ENCODE measurements around the gene STOX1. TPM values are rescaled to one million over a fixed set of nuclear protein-coding genes. Genes with fewer than 3 reads are reported as not detected.
A peak's percentile ranks its signal among the peaks of the same experiment; 100 is the strongest.

Gene STOX1
- total RNA-seq, 2 donors from 2014 or later = 4.5 to 5.2 TPM

DNA sequence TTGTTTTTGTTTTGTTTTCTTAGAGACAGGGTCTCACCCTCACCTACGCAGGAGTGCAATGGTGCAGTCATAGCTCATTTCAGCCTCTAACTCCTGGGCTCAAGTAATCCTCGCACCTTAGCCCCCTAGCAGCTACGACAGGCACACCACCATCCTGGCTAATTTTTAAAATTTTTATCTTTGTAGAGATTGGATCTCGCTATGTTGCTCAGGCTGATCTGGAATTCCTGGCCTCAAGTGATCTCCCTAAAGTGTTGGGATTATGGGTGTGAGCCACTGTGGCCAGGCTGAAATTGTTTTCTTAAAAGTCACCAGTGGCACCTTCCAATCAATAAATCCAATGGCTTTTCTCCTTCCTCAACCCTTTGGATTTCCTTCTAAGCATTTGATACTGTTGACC is 52.9 kb downstream of the STOX1 start:
- no peak overlapping the region for H3K4me3 Mint-ChIP-seq
- no peaks in the 10 kb centered on the region for H3K9me3 Mint-ChIP-seq
- peaks cover 38% of the 10 kb centered on the region for H3K4me1 Mint-ChIP-seq
- no peaks in the 10 kb centered on the region for H3K27me3 Mint-ChIP-seq (ENCODE audit: insufficient read depth)
- no peak overlapping the region for H3K27ac Mint-ChIP-seq
- Histone ChIP-seq H3K27me3 (ENCODE audit: control insufficient read depth, insufficient read depth, low read length, poor library complexity, severe bottlenecking) (no peaks in the 10 kb centered on the region), H3K4me1 (ENCODE audit: control insufficient read depth, insufficient read depth, low read length) (peaks cover 9% of the 10 kb centered on the region), H3K9ac (ENCODE audit: extremely low read depth, low read length, poor library complexity, severe bottlenecking) (no peak overlapping the region), H3K27ac (ENCODE audit: low read depth, low read length) (no peak overlapping the region), H3K36me3 (ENCODE audit: control insufficient read depth, insufficient read depth, low read length) (no peaks in the 10 kb centered on the region), H3K9me3 (ENCODE audit: control insufficient read depth, low read length) (no peaks in the 10 kb centered on the region), H3K4me3 (ENCODE audit: low read length) (no peak overlapping the region)
- TF ChIP-seq CTCF (conservative IDR thresholded peaks at IDR 0.05) = peak; percentile 13
- 94% methylated on average over 4 of the region's 4 CpGs; no CpG with 5 or more reads in 1 of the 2 experiments for WGBS, 2 experiments (ENCODE audit: insufficient coverage in 1 of 2, insufficient read length in 1 of 2)
- H3K36me3 Mint-ChIP-seq (ENCODE audit: low read depth) = peaks cover 14% of the 10 kb centered on the region
- no peak for DNase-seq

- Histone ChIP-seq H3K4me1 (ENCODE audit: control insufficient read depth, insufficient read depth, low read length) (no peaks in the 10 kb centered on the region), H3K36me3 (ENCODE audit: control insufficient read depth, insufficient read depth, low read length) (no peaks in the 10 kb centered on the region), H3K9ac (ENCODE audit: extremely low read depth, low read length, poor library complexity, severe bottlenecking) (no peak overlapping the region), H3K9me3 (ENCODE audit: control insufficient read depth, low read length) (no peaks in the 10 kb centered on the region), H3K27me3 (ENCODE audit: control insufficient read depth, insufficient read depth, low read length, poor library complexity, severe bottlenecking) (no peaks in the 10 kb centered on the region), H3K4me3 (ENCODE audit: low read length) (no peak overlapping the region), H3K27ac (ENCODE audit: low read depth, low read length) (no peak overlapping the region)
- H3K9me3 Mint-ChIP-seq = no peaks in the 10 kb centered on the region
- H3K27me3 Mint-ChIP-seq (ENCODE audit: insufficient read depth) = no peaks in the 10 kb centered on the region
- no peak overlapping the region for H3K27ac Mint-ChIP-seq
- H3K4me1 Mint-ChIP-seq = no peaks in the 10 kb centered on the region
- TF ChIP-seq CTCF (conservative IDR thresholded peaks at IDR 0.05) = no peak
- H3K36me3 Mint-ChIP-seq (ENCODE audit: low read depth) = no peaks in the 10 kb centered on the region
- no peak overlapping the region for H3K4me3 Mint-ChIP-seq
- no peak for DNase-seq
- 94% methylated on average over 2 of the region's 2 CpGs; no CpG with 5 or more reads in 1 of the 2 experiments for WGBS, 2 experiments (ENCODE audit: insufficient coverage in 1 of 2, insufficient read length in 1 of 2)
These were observed 67.7 kb downstream of the STOX1 start for GRCh38 chr10:68895041-68895440.

DNA sequence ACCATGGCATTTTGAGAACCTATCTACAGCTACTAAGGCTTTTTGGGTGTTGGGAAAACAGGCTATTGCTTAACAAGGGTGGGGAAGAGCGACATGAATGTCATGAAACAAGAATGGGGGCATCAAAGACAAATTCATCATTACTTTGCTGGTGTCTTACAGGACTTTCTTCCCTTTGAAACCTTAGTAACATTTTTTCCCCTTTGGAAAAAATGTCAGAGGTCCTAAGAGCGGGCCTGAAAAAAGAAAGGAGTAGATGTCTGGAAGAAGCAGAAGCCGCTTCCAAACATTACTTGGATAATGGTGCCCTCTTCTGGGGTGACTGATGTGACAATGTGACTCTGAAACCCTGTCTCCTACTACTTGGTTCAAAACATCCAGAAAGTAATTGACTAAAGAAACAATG is 70.0 kb downstream of the STOX1 start:
- Mint-ChIP-seq H3K27me3 (ENCODE audit: insufficient read depth) (no peaks in the 10 kb centered on the region), H3K27ac (no peak overlapping the region), H3K4me3 (no peak overlapping the region), H3K4me1 (peaks cover 3% of the 10 kb centered on the region), H3K36me3 (ENCODE audit: low read depth) (peaks cover under 1% of the 10 kb centered on the region), H3K9me3 (no peaks in the 10 kb centered on the region)
- peak; percentile 84 for DNase-seq
- Histone ChIP-seq H3K9ac (ENCODE audit: extremely low read depth, low read length, poor library complexity, severe bottlenecking) (no peak overlapping the region), H3K27me3 (ENCODE audit: control insufficient read depth, insufficient read depth, low read length, poor library complexity, severe bottlenecking) (no peaks in the 10 kb centered on the region), H3K4me1 (ENCODE audit: control insufficient read depth, insufficient read depth, low read length) (no peaks in the 10 kb centered on the region), H3K9me3 (ENCODE audit: control insufficient read depth, low read length) (no peaks in the 10 kb centered on the region), H3K27ac (ENCODE audit: low read depth, low read length) (no peak overlapping the region), H3K36me3 (ENCODE audit: control insufficient read depth, insufficient read depth, low read length) (no peaks in the 10 kb centered on the region), H3K4me3 (ENCODE audit: low read length) (no peak overlapping the region)
- TF ChIP-seq CTCF (conservative IDR thresholded peaks at IDR 0.05) = peak; percentile 84
- WGBS, 2 experiments (ENCODE audit: insufficient coverage in 1 of 2, insufficient read length in 1 of 2) = 50 to 65% methylated on average over 2 to 3 of the region's 3 CpGs
